Mesendoderm (in vitro differentiated cells): ENCODE data around the gene CHTF8.

Experiments used
- DNase-seq: peaks from one replicate; pipeline ENCODE4 v3.0.0; 2013
- H2AK5ac ChIP-seq: 2 replicates; pipeline ENCODE4 v1.6.1; 2013; ENCODE audit warnings: low read length, inconsistent platforms
- H2BK120ac ChIP-seq: 2 replicates; pipeline ENCODE4 v1.6.1; 2013; ENCODE audit warnings: low read depth, mild to moderate bottlenecking, low read length, moderate library complexity, mixed read lengths
- H2BK15ac ChIP-seq: replicated peaks from 2 replicates; pipeline ENCODE4 v1.6.1; 2013; ENCODE audit warnings: low read depth, mild to moderate bottlenecking, moderate library complexity
- H2BK5ac ChIP-seq: 2 replicates; pipeline ENCODE4 v1.6.1; 2013; ENCODE audit warnings: low read length, inconsistent platforms
- H3K18ac ChIP-seq: 2 replicates; pipeline ENCODE4 v1.6.1; 2013; ENCODE audit warnings: mild to moderate bottlenecking, low read length, mixed read lengths
- H3K23ac ChIP-seq: one replicate; pipeline ENCODE4 v1.6.1; 2013; ENCODE audit warnings: low read length
- H3K27ac ChIP-seq: 2 replicates; pipeline ENCODE4 v1.5.1; 2013; ENCODE audit warnings: low read depth, mild to moderate bottlenecking, inconsistent platforms, low read length, moderate library complexity
- H3K27me3 ChIP-seq: 2 replicates; pipeline ENCODE4 v1.6.1; 2013; ENCODE audit warnings: low read length, control low read depth, mild to moderate bottlenecking, inconsistent platforms; ENCODE audit not compliant: insufficient read depth, poor library complexity
- H3K36me3 ChIP-seq: 2 replicates; pipeline ENCODE4 v1.6.1; 2013; ENCODE audit warnings: low read length, inconsistent platforms; ENCODE audit not compliant: control insufficient read depth, insufficient read depth
- H3K4ac ChIP-seq: one replicate; pipeline ENCODE4 v1.6.1; 2013; ENCODE audit warnings: low read depth, mild to moderate bottlenecking, low read length, moderate library complexity
- H3K4me1 ChIP-seq: 2 replicates; pipeline ENCODE4 v1.6.1; 2013; ENCODE audit warnings: low read depth, low read length, inconsistent platforms; ENCODE audit not compliant: control insufficient read depth
- H3K4me2 ChIP-seq: 2 replicates; pipeline ENCODE4 v1.6.1; 2013; ENCODE audit warnings: low read length
- H3K4me3 ChIP-seq: 2 replicates; pipeline ENCODE4 v1.5.1; 2013; ENCODE audit warnings: mild to moderate bottlenecking, low read length
- H3K56ac ChIP-seq: one replicate; pipeline ENCODE4 v1.6.1; 2013; ENCODE audit warnings: low read length
- H3K79me1 ChIP-seq: 2 replicates; pipeline ENCODE4 v1.6.1; 2013; ENCODE audit warnings: low read length, inconsistent platforms
- H3K79me2 ChIP-seq: 2 replicates; pipeline ENCODE4 v1.6.1; 2013; ENCODE audit warnings: mild to moderate bottlenecking, low read length; ENCODE audit not compliant: control insufficient read depth, insufficient read depth
- H3K9ac ChIP-seq: 2 replicates; pipeline ENCODE4 v1.6.1; 2013; ENCODE audit warnings: low read length, inconsistent platforms
- H4K5ac ChIP-seq: one replicate; pipeline ENCODE4 v1.6.1; 2013; ENCODE audit warnings: low read length
- H4K8ac ChIP-seq: one replicate; pipeline ENCODE4 v1.6.1; 2013; ENCODE audit warnings: low read depth, mild to moderate bottlenecking, control low read depth, low read length, moderate library complexity
- WGBS: extraction: QIAGEN DNeasy Blood & Tissue Kit; methylation state at CpG from one replicate; pipeline ENCODE4 v1.1.7; 2013; ENCODE audit warnings: low lambda C conversion rate, missing lambda C conversion rate; ENCODE audit not compliant: insufficient coverage; ENCODE audit errors: extremely low coverage; 5-methylcytosine and 5-hydroxymethylcytosine counted together

CHTF8 gene

DNA sequence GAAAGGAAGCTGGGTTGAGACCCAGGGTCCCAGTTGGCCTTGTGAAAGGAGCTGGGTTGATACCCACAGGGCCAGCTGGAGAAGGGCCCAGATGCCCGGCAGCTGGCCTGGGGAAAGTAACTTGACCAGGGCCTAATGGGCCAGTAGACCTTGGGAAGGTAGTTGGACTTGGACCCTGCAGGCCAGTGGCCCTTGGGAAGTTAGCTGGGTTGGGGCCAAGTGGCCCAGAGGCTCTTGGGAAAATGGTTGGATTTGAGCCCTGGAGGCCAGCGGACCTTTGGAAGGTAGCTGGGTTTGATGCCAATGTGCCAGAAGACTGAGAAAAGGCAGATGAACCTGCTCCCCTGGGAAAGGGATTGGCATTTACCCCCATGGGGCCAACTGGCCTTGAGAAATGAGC lies 13.4 kb downstream of the CHTF8 start:
- Histone ChIP-seq H3K79me1 (peaks cover 2% of the 10 kb centered on the region), H2AK5ac (no peak overlapping the region), H3K18ac (no peak overlapping the region), H4K8ac (no peak overlapping the region), H3K36me3 (peaks cover 7% of the 10 kb centered on the region), H3K4me3 (no peak overlapping the region), H3K4ac (no peak overlapping the region), H2BK5ac (no peak overlapping the region), H4K5ac (no peak overlapping the region), H3K4me2 (no peak overlapping the region), H3K23ac (no peak overlapping the region), H3K79me2 (no peaks in the 10 kb centered on the region), H3K56ac (no peak overlapping the region), H2BK15ac (no peak overlapping the region), H3K4me1 (no peaks in the 10 kb centered on the region), H3K27me3 (no peaks in the 10 kb centered on the region), H2BK120ac (no peak overlapping the region), H3K27ac (no peak overlapping the region), H3K9ac (no peak overlapping the region)
- no CpG with 5 or more reads among the region's 2 CpGs for WGBS
- DNase-seq: no peak

GRCh38 chr16:69118468-69118867 lies 13.9 kb downstream of the CHTF8 start:
- Histone ChIP-seq H3K79me1 (peaks cover 2% of the 10 kb centered on the region), H3K27ac (no peak overlapping the region), H3K9ac (no peak overlapping the region), H3K23ac (no peak overlapping the region), H3K79me2 (no peaks in the 10 kb centered on the region), H2BK15ac (no peak overlapping the region), H3K4me3 (no peak overlapping the region), H3K36me3 (peaks cover 7% of the 10 kb centered on the region), H3K4ac (no peak overlapping the region), H3K27me3 (no peaks in the 10 kb centered on the region), H4K5ac (no peak overlapping the region), H2BK5ac (no peak overlapping the region), H3K4me1 (no peaks in the 10 kb centered on the region), H3K4me2 (no peak overlapping the region), H3K18ac (no peak overlapping the region), H2BK120ac (no peak overlapping the region), H4K8ac (no peak overlapping the region), H3K56ac (no peak overlapping the region), H2AK5ac (no peak overlapping the region)
- no CpG with 5 or more reads among the region's 2 CpGs for WGBS
- no peak for DNase-seq

- Histone ChIP-seq H3K79me1 (peaks cover 2% of the 10 kb centered on the region), H3K23ac (no peak overlapping the region), H2AK5ac (no peak overlapping the region), H3K56ac (no peak overlapping the region), H2BK120ac (no peak overlapping the region), H3K18ac (no peak overlapping the region), H3K4me1 (no peaks in the 10 kb centered on the region), H3K27ac (no peak overlapping the region), H3K4me3 (no peak overlapping the region), H4K8ac (no peak overlapping the region), H3K4ac (no peak overlapping the region), H3K4me2 (no peak overlapping the region), H3K36me3 (peaks cover 7% of the 10 kb centered on the region), H3K27me3 (no peaks in the 10 kb centered on the region), H4K5ac (no peak overlapping the region), H3K79me2 (no peaks in the 10 kb centered on the region), H2BK15ac (no peak overlapping the region), H2BK5ac (no peak overlapping the region), H3K9ac (no peak overlapping the region)
- WGBS: no CpG with 5 or more reads among the region's 6 CpGs
- no peak for DNase-seq
Observed at GRCh38 chr16:69116906-69117305, 15.5 kb downstream of the CHTF8 start.

DNA sequence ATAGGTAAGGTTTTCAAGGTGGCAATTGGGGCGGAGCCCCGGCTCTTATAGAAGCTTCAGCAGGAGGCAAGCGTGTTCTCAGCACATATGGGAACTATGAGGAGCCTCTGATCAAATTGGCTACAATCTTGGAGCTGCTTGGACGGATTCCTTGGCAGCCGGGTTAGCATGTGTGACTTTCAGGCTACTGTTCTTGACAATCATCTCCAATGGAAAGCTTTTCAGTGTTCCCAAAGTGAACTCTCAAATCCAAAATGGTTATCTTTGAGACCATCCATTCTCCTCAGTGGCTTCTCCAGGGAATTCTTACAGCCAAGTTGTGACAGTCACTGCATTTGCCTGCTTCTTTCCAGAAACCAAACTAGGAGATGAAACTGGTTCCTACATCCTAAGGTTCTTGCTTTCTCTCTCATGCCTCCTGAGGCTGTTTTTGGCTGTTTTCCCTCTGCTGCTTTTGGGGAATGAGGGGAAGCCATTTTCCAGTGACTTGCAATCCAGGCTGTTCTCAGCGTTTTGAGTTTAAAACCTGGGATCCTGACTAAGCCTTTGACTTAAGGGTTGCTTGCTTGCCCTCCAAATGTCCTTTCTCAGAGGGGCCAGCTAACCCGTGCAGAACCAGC lies 16.0 kb downstream of the CHTF8 start:
- H3K27ac ChIP-seq: no peak overlapping the region
- no peak overlapping the region for H2BK15ac ChIP-seq
- H4K8ac ChIP-seq: no peak overlapping the region
- H3K9ac ChIP-seq: no peak overlapping the region
- no CpG with 5 or more reads among the region's 7 CpGs for WGBS
- no peak overlapping the region for H3K56ac ChIP-seq
- no peak overlapping the region for H2AK5ac ChIP-seq
- no peak overlapping the region for H2BK5ac ChIP-seq
- H3K18ac ChIP-seq: no peak overlapping the region
- H3K79me1 ChIP-seq: peaks cover 2% of the 10 kb centered on the region
- no peak overlapping the region for H3K4ac ChIP-seq
- no peak overlapping the region for H3K4me3 ChIP-seq
- H3K4me2 ChIP-seq: no peak overlapping the region
- H4K5ac ChIP-seq: no peak overlapping the region
- no peaks in the 10 kb centered on the region for H3K27me3 ChIP-seq
- no peak overlapping the region for H2BK120ac ChIP-seq
- DNase-seq: no peak
- H3K79me2 ChIP-seq: no peaks in the 10 kb centered on the region
- H3K4me1 ChIP-seq: no peaks in the 10 kb centered on the region
- no peak overlapping the region for H3K23ac ChIP-seq
- peaks cover 7% of the 10 kb centered on the region for H3K36me3 ChIP-seq

DNA sequence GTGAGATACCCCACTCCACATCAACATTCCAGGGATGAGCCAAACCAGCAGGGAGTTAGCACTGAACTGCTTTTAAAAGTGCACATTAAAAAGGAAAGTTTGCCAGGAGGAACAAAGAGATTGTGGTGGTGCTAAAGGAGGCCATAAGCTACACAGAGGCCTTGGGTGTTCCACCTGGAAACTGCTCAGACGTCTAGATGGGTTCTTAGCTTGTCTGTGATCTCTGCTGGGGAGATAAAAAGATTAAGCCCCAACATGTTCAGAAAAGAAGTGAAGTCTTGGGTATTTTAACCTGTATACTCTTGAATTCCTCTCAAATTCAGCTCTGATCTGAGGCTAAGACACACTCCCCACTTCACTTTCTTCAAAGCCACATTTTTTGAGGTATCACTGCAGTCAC lies 16.6 kb downstream of the CHTF8 start:
- no peak for DNase-seq
- no peak overlapping the region for H2BK120ac ChIP-seq
- peaks cover 2% of the 10 kb centered on the region for H3K79me1 ChIP-seq
- no peaks in the 10 kb centered on the region for H3K27me3 ChIP-seq
- no peak overlapping the region for H3K56ac ChIP-seq
- no peaks in the 10 kb centered on the region for H3K4me1 ChIP-seq
- H3K4ac ChIP-seq: no peak overlapping the region
- no CpG with 5 or more reads among the region's 1 CpG for WGBS
- no peak overlapping the region for H2AK5ac ChIP-seq
- no peak overlapping the region for H2BK15ac ChIP-seq
- H3K79me2 ChIP-seq: no peaks in the 10 kb centered on the region
- H3K9ac ChIP-seq: no peak overlapping the region
- H3K4me2 ChIP-seq: no peak overlapping the region
- H4K5ac ChIP-seq: no peak overlapping the region
- H3K23ac ChIP-seq: no peak overlapping the region
- no peak overlapping the region for H3K18ac ChIP-seq
- H3K4me3 ChIP-seq: no peak overlapping the region
- no peak overlapping the region for H2BK5ac ChIP-seq
- no peak overlapping the region for H4K8ac ChIP-seq
- no peak overlapping the region for H3K27ac ChIP-seq
- peaks cover 4% of the 10 kb centered on the region for H3K36me3 ChIP-seq

- no peak overlapping the region for H2AK5ac ChIP-seq
- H3K56ac ChIP-seq: no peak overlapping the region
- peaks cover 4% of the 10 kb centered on the region for H3K79me1 ChIP-seq
- H3K23ac ChIP-seq: no peak overlapping the region
- no peaks in the 10 kb centered on the region for H3K27me3 ChIP-seq
- H3K4me1 ChIP-seq: no peaks in the 10 kb centered on the region
- no peak for DNase-seq
- H3K4ac ChIP-seq: no peak overlapping the region
- H4K8ac ChIP-seq: no peak overlapping the region
- H3K18ac ChIP-seq: no peak overlapping the region
- H2BK120ac ChIP-seq: no peak overlapping the region
- no peak overlapping the region for H2BK15ac ChIP-seq
- no peak overlapping the region for H4K5ac ChIP-seq
- peaks cover 2% of the 10 kb centered on the region for H3K36me3 ChIP-seq
- WGBS: no CpG with 5 or more reads among the region's 5 CpGs
- H3K9ac ChIP-seq: no peak overlapping the region
- H3K4me3 ChIP-seq: no peak overlapping the region
- no peaks in the 10 kb centered on the region for H3K79me2 ChIP-seq
- no peak overlapping the region for H2BK5ac ChIP-seq
- H3K27ac ChIP-seq: no peak overlapping the region
- H3K4me2 ChIP-seq: no peak overlapping the region
Observed at GRCh38 chr16:69115361-69115760, 17.0 kb downstream of the CHTF8 start.
